ENCODE measurements around the gene HELQ.
"Not testable (repeated sequence)": the region's sequence is repeated elsewhere in the genome, so short reads cannot be mapped to it uniquely, and the experiment has no call there.

Gene HELQ

GRCh38 chr4:83498187-83498586 is 42.6 kb upstream of the HELQ start:
- Mint-ChIP-seq H3K27me3 (ENCODE audit: low read depth, poor library complexity) (peaks cover 10% of the 10 kb centered on the region), H3K4me1 (no peaks in the 10 kb centered on the region)

GRCh38 chr4:83496085-83496917 is 40.7 kb upstream of the HELQ start:
- not testable (repeated sequence) for DNase-seq; H3K27me3 Mint-ChIP-seq (ENCODE audit: low read depth, poor library complexity); H3K4me1 Mint-ChIP-seq; H3K4me3 Mint-ChIP-seq; H3K9me3 Mint-ChIP-seq; H3K36me3 Mint-ChIP-seq (ENCODE audit: low read depth)
- peak overlapping the region; percentile 2 for H3K27ac Mint-ChIP-seq

More at GRCh38 chr4:83498187-83498586, 42.6 kb upstream of the HELQ start:
- DNase-seq: no peak
- TF ChIP-seq CTCF (IDR thresholded peaks at IDR 0.05): no peak
- Mint-ChIP-seq H3K4me3 (no peak overlapping the region), H3K36me3 (ENCODE audit: low read depth) (no peaks in the 10 kb centered on the region), H3K9me3 (no peaks in the 10 kb centered on the region), H3K27ac (no peak overlapping the region)

- no peak overlapping the region for H3K4me3 Mint-ChIP-seq
- no peak overlapping the region for H3K27ac Mint-ChIP-seq
- no peaks in the 10 kb centered on the region for H3K36me3 Mint-ChIP-seq (ENCODE audit: low read depth)
- peaks cover 3% of the 10 kb centered on the region for H3K27me3 Mint-ChIP-seq (ENCODE audit: low read depth, poor library complexity)
- DNase-seq: no peak
- H3K4me1 Mint-ChIP-seq: peaks cover 12% of the 10 kb centered on the region
- H3K9me3 Mint-ChIP-seq: no peaks in the 10 kb centered on the region
- TF ChIP-seq CTCF (IDR thresholded peaks at IDR 0.05): peak; percentile 97
Measured at GRCh38 chr4:83490876-83491450, 35.3 kb upstream of the HELQ start.

- H3K9me3 Mint-ChIP-seq: no peaks in the 10 kb centered on the region
- H3K27me3 Mint-ChIP-seq (ENCODE audit: low read depth, poor library complexity): no peaks in the 10 kb centered on the region
- H3K4me3 Mint-ChIP-seq: no peak overlapping the region
- H3K27ac Mint-ChIP-seq: no peak overlapping the region
- TF ChIP-seq CTCF (IDR thresholded peaks at IDR 0.05): no peak
- no peak for DNase-seq
- H3K4me1 Mint-ChIP-seq: peaks cover 19% of the 10 kb centered on the region
- no peaks in the 10 kb centered on the region for H3K36me3 Mint-ChIP-seq (ENCODE audit: low read depth)
Measured at GRCh38 chr4:83489711-83490326, 34.2 kb upstream of the HELQ start.

- H3K27ac Mint-ChIP-seq: peak overlapping the region; percentile 6
- H3K27me3 Mint-ChIP-seq (ENCODE audit: low read depth, poor library complexity): no peaks in the 10 kb centered on the region
- H3K9me3 Mint-ChIP-seq: no peaks in the 10 kb centered on the region
- H3K4me1 Mint-ChIP-seq: peaks cover 40% of the 10 kb centered on the region
- H3K4me3 Mint-ChIP-seq: no peak overlapping the region
- TF ChIP-seq CTCF (IDR thresholded peaks at IDR 0.05): no peak
- peaks cover 9% of the 10 kb centered on the region for H3K36me3 Mint-ChIP-seq (ENCODE audit: low read depth)
- no peak for DNase-seq
Measured at GRCh38 chr4:83486457-83487129, 31.0 kb upstream of the HELQ start.
